ENCODE results near the gene TSSK6.

TSSK6 gene

GRCh38 chr19:19524053-19524452 lies 8.7 kb upstream of the TSSK6 start:
- H3K36me3 ChIP-seq (ENCODE audit: insufficient read depth) = no peaks in the 10 kb centered on the region; the same call in none of the 2 replicates
- H3K27me3 ChIP-seq (ENCODE audit: insufficient read depth, low read depth) = no peaks in the 10 kb centered on the region
- no peak overlapping the region for H3K9ac ChIP-seq
- TF ChIP-seq CTCF (conservative IDR thresholded peaks at IDR 0.05; ENCODE audit: low read depth, low read length) = no peak
- H4K20me1 ChIP-seq (ENCODE audit: insufficient read depth) = no peaks in the 10 kb centered on the region
- no peak overlapping the region for H3K4me3 ChIP-seq (IDR thresholded peaks at IDR 0.05; ENCODE audit: insufficient read depth, low read depth, low read length)
- no peak overlapping the region for H2AFZ ChIP-seq (ENCODE audit: low read depth)
- H3K79me2 ChIP-seq (ENCODE audit: insufficient read depth, low read depth) = peaks cover 19% of the 10 kb centered on the region; the same call in 1 of the 2 replicates
- no peak overlapping the region for H3K27ac ChIP-seq
- H3K4me1 ChIP-seq (ENCODE audit: low read depth, poor library complexity, severe bottlenecking) = no peaks in the 10 kb centered on the region
- H3K4me2 ChIP-seq = no peak overlapping the region

GRCh38 chr19:19523177-19523576 lies 7.8 kb upstream of the TSSK6 start:
- Histone ChIP-seq H3K4me3 (IDR thresholded peaks at IDR 0.05; ENCODE audit: insufficient read depth, low read depth, low read length) (no peak overlapping the region), H3K79me2 (ENCODE audit: insufficient read depth, low read depth) (peaks cover 24% of the 10 kb centered on the region; the same call in 1 of the 2 replicates), H3K27ac (no peak overlapping the region), H4K20me1 (ENCODE audit: insufficient read depth) (no peaks in the 10 kb centered on the region), H3K4me2 (no peak overlapping the region), H3K4me1 (ENCODE audit: low read depth, poor library complexity, severe bottlenecking) (peaks cover 1% of the 10 kb centered on the region), H3K27me3 (ENCODE audit: insufficient read depth, low read depth) (no peaks in the 10 kb centered on the region), H3K9ac (no peak overlapping the region), H2AFZ (ENCODE audit: low read depth) (no peak overlapping the region), H3K36me3 (ENCODE audit: insufficient read depth) (no peaks in the 10 kb centered on the region; the same call in none of the 2 replicates)
- no peak for TF ChIP-seq CTCF (conservative IDR thresholded peaks at IDR 0.05; ENCODE audit: low read depth, low read length)

- H3K4me2 ChIP-seq = no peak overlapping the region
- H3K9ac ChIP-seq = no peak overlapping the region
- no peaks in the 10 kb centered on the region for H4K20me1 ChIP-seq (ENCODE audit: insufficient read depth)
- no peaks in the 10 kb centered on the region for H3K27me3 ChIP-seq (ENCODE audit: insufficient read depth, low read depth)
- TF ChIP-seq CTCF (conservative IDR thresholded peaks at IDR 0.05; ENCODE audit: low read depth, low read length) = no peak
- H3K27ac ChIP-seq = no peak overlapping the region
- no peak overlapping the region for H3K4me3 ChIP-seq (IDR thresholded peaks at IDR 0.05; ENCODE audit: insufficient read depth, low read depth, low read length)
- peaks cover 45% of the 10 kb centered on the region for H3K79me2 ChIP-seq (ENCODE audit: insufficient read depth, low read depth)
- no peak overlapping the region for H2AFZ ChIP-seq (ENCODE audit: low read depth)
- peaks cover 16% of the 10 kb centered on the region for H3K4me1 ChIP-seq (ENCODE audit: low read depth, poor library complexity, severe bottlenecking)
- H3K36me3 ChIP-seq (ENCODE audit: insufficient read depth) = no peaks in the 10 kb centered on the region; the same call in none of the 2 replicates
Observed at GRCh38 chr19:19520989-19521388, 5.6 kb upstream of the TSSK6 start.

GRCh38 chr19:19517235-19517619 lies 1.9 kb upstream of the TSSK6 start:
- Histone ChIP-seq H3K27me3 (ENCODE audit: insufficient read depth, low read depth) (no peaks in the 10 kb centered on the region), H3K4me3 (IDR thresholded peaks at IDR 0.05; ENCODE audit: insufficient read depth, low read depth, low read length) (no peak overlapping the region), H3K4me1 (ENCODE audit: low read depth, poor library complexity, severe bottlenecking) (peaks cover 16% of the 10 kb centered on the region), H3K36me3 (ENCODE audit: insufficient read depth) (no peaks in the 10 kb centered on the region; the same call in none of the 2 replicates), H3K4me2 (peak overlapping the region; percentile 83), H4K20me1 (ENCODE audit: insufficient read depth) (no peaks in the 10 kb centered on the region), H3K9ac (no peak overlapping the region), H3K27ac (no peak overlapping the region), H2AFZ (ENCODE audit: low read depth) (no peak overlapping the region), H3K79me2 (ENCODE audit: insufficient read depth, low read depth) (peaks cover 39% of the 10 kb centered on the region)
- no peak for TF ChIP-seq CTCF (conservative IDR thresholded peaks at IDR 0.05; ENCODE audit: low read depth, low read length)

Measured in KMS-11 (cell line).